Osteocyte (in vitro differentiated cells): ENCODE results near the gene HS1BP3. TPM values are rescaled to one million over a fixed set of nuclear protein-coding genes. Genes with fewer than 3 reads are reported as not detected.

Experiments used
- DNase-seq: peaks from one replicate; pipeline ENCODE4 v3.0.0; 2021; ENCODE audit warnings: mixed read lengths; ENCODE audit not compliant: unreplicated experiment; ENCODE audit errors: extremely low spot score
- H3K27ac Mint-ChIP-seq: one replicate; pipeline ENCODE4 v1.8.0; 2021; ENCODE audit warnings: mild to moderate bottlenecking, mixed read lengths; ENCODE audit not compliant: unreplicated experiment
- H3K27me3 Mint-ChIP-seq: one replicate; pipeline ENCODE4 v1.8.0; 2021; ENCODE audit warnings: mixed read lengths; ENCODE audit not compliant: unreplicated experiment
- H3K36me3 Mint-ChIP-seq: one replicate; pipeline ENCODE4 v1.8.0; 2021; ENCODE audit warnings: mixed read lengths; ENCODE audit not compliant: unreplicated experiment
- H3K4me1 Mint-ChIP-seq: one replicate; pipeline ENCODE4 v1.8.0; 2021; ENCODE audit warnings: mixed read lengths; ENCODE audit not compliant: unreplicated experiment
- H3K4me3 Mint-ChIP-seq: one replicate; pipeline ENCODE4 v1.8.0; 2021; ENCODE audit warnings: mild to moderate bottlenecking, moderate library complexity, mixed read lengths; ENCODE audit not compliant: unreplicated experiment
- H3K9me3 Mint-ChIP-seq: one replicate; pipeline ENCODE4 v1.8.0; 2021; ENCODE audit warnings: mixed read lengths; ENCODE audit not compliant: unreplicated experiment
- CTCF ChIP-seq: fragments of 200-600 bp; sonication (generic); IDR thresholded peaks from 2 replicates; pipeline ENCODE4 v1.5.0; 2021; ENCODE audit warnings: antibody characterized with exemption, mild to moderate bottlenecking, moderate library complexity
- total RNA-seq: library from RNA; stranded (reverse); gene quantifications from 2 replicates; pipeline ENCODE4 v1.2.1, GENCODE V29; 2021

Gene HS1BP3
- total RNA-seq, 1 donor from 2014 or later: 40.5 TPM

DNA sequence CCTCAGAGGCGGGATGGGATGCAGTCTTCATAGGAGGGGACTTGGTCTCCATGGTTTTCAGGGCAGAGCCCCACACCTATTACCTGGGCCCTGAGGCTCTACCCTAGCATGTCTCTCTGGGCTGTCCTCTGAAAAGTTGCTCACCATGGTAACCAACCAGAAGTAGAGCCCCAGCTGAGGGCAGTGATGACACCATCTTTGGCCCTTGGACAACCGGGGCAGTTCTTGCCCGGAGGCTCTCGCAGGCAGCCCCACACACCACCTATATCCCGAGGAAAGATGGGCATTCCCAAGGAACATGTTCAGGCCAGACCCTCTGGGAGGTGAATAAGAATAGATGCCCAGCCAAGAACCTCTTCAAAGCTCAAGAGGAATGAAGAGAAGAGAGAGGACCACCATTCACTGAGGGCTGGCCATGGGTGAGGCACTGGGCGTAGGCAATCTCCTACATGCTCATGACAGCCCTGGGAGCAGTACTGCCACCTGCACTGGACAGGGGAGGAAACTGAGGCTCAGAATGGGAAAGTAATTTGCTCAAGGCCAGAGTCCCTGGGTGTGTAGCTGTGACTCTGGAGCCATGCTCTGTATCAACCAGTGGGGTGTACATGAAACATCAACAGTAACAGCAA is 72.5 kb downstream of the HS1BP3 start:
- Mint-ChIP-seq H3K27me3 (no peaks in the 10 kb centered on the region), H3K4me1 (peaks cover 47% of the 10 kb centered on the region), H3K36me3 (no peaks in the 10 kb centered on the region), H3K4me3 (no peak overlapping the region), H3K27ac (peak overlapping the region; percentile 92), H3K9me3 (no peaks in the 10 kb centered on the region)
- no peak for DNase-seq
- no peak for TF ChIP-seq CTCF

- H3K4me1 Mint-ChIP-seq: peaks cover 49% of the 10 kb centered on the region
- H3K27me3 Mint-ChIP-seq: no peaks in the 10 kb centered on the region
- DNase-seq: no peak
- no peaks in the 10 kb centered on the region for H3K36me3 Mint-ChIP-seq
- no peaks in the 10 kb centered on the region for H3K9me3 Mint-ChIP-seq
- no peak for TF ChIP-seq CTCF
- no peak overlapping the region for H3K27ac Mint-ChIP-seq
- no peak overlapping the region for H3K4me3 Mint-ChIP-seq
Observed at GRCh38 chr2:20577495-20578235, 73.2 kb downstream of the HS1BP3 start.

DNA sequence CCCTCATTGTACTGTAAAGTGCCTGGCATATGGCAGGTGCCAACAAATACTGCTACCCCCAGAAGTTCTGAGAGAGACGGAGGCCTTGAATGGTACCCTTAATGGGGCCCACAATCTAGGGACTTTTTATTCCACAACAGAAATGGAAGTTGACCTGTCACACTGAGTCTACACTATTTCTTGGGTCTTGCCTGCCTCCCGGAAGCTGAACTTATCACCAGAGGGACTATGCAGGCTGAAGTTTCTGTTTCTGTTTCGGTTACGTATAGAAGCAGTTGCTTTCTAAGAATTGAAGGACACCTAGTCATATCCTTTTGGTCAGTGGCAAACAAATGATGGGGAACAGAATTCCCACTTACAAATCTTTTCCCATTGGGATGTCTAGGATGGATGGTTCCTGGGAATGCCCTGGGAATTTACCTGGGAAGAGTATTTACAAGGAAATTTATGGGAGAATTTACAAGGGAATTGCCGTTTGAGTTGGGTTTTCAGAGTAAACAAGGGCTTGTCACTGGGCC is 74.2 kb downstream of the HS1BP3 start:
- Mint-ChIP-seq H3K4me3 (no peak overlapping the region), H3K9me3 (no peaks in the 10 kb centered on the region), H3K27ac (no peak overlapping the region), H3K36me3 (no peaks in the 10 kb centered on the region), H3K4me1 (peaks cover 47% of the 10 kb centered on the region), H3K27me3 (no peaks in the 10 kb centered on the region)
- no peak for DNase-seq
- TF ChIP-seq CTCF: no peak

- DNase-seq: no peak
- Mint-ChIP-seq H3K36me3 (no peaks in the 10 kb centered on the region), H3K9me3 (no peaks in the 10 kb centered on the region), H3K4me1 (peaks cover 47% of the 10 kb centered on the region), H3K27me3 (no peaks in the 10 kb centered on the region), H3K4me3 (no peak overlapping the region), H3K27ac (no peak overlapping the region)
- no peak for TF ChIP-seq CTCF
Observed at GRCh38 chr2:20575935-20576597, 74.8 kb downstream of the HS1BP3 start.

DNA sequence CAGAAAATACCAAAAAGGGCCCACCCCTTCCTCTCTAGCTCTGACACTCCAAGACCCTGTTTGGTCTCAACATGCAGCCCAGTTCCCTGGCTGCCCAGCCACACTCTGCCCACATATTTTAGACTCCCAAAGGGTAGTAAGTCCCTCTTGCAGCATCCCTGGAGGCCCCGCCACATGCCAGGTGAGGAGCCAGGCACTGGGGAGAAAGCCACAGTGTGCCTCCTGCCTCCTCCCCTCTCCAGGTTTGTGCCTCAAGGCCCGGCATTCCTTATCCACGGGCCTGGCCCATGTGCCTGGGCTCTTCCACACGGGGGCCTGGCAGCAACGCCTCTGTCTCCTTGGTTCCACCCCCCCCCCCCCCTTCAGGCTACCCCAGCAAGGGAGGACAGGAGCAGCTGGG is 75.5 kb downstream of the HS1BP3 start:
- TF ChIP-seq CTCF: no peak
- Mint-ChIP-seq H3K4me1 (peaks cover 42% of the 10 kb centered on the region), H3K36me3 (no peaks in the 10 kb centered on the region), H3K4me3 (no peak overlapping the region), H3K27ac (no peak overlapping the region), H3K27me3 (no peaks in the 10 kb centered on the region), H3K9me3 (no peaks in the 10 kb centered on the region)
- no peak for DNase-seq
